Measurements from ENCODE around the gene TPPP. TPM values are rescaled to one million over a fixed set of nuclear protein-coding genes. Genes with fewer than 3 reads are reported as not detected.

Gene TPPP
- total and polyA plus RNA-seq, 2 donors (not counting 1 experiment from before 2014, with no cell fraction given) = 0.06 TPM; not detected in 1

GRCh38 chr5:624118-624950, 68.8 kb downstream of the TPPP start:
- no peaks in the 10 kb centered on the region for H3K79me2 ChIP-seq (ENCODE audit: control insufficient read depth, insufficient read depth, low read length)
- H3K27ac ChIP-seq (ENCODE audit: low read length in 2 of 2) = no peak overlapping the region
- ChIA-PET CTCF (no interaction called here), POLR2A (no interaction called here)
- H3K27ac Mint-ChIP-seq = no peak overlapping the region
- no peaks in the 10 kb centered on the region for H3K9me3 Mint-ChIP-seq (ENCODE audit: insufficient read depth)
- no peaks in the 10 kb centered on the region for H3K4me1 Mint-ChIP-seq
- DNase-seq (no peak), ATAC-seq (ENCODE audit: low read depth) (no peak)
- H3K9me3 ChIP-seq (ENCODE audit: control extremely low read depth in 1 of 3, control insufficient read depth in 2 of 3, insufficient read depth in 1 of 3, low read length in 2 of 3) = no peaks in the 10 kb centered on the region
- WGBS (ENCODE audit: insufficient coverage) = 97% methylated on average over 32 of the region's 38 CpGs
- TF ChIP-seq CTCF (IDR thresholded peaks at IDR 0.05) = no peak
- TF ChIP-seq EZH2 (IDR thresholded peaks at IDR 0.05; ENCODE audit: borderline replicate concordance, insufficient read depth, low read depth, low read length, poor library complexity, severe bottlenecking) = no peak
- H4K20me1 ChIP-seq (ENCODE audit: control insufficient read depth, insufficient read depth, low read length, poor library complexity, severe bottlenecking) = no peaks in the 10 kb centered on the region
- no peaks in the 10 kb centered on the region for H3K27me3 ChIP-seq (replicated peaks in 1 of 4; ENCODE audit: control extremely low read depth in 1 of 4, control insufficient read depth in 3 of 4, insufficient read depth in 4 of 4, low read length in 3 of 4)
- no peak overlapping the region for H2AFZ ChIP-seq (ENCODE audit: insufficient read depth, low read depth, low read length, poor library complexity, severe bottlenecking)
- H3K4me3 Mint-ChIP-seq = no peak overlapping the region
- no peaks in the 10 kb centered on the region for H3K27me3 Mint-ChIP-seq
- no peaks in the 10 kb centered on the region for H3K4me1 ChIP-seq (ENCODE audit: control insufficient read depth in 2 of 2, insufficient read depth in 2 of 2, low read length in 2 of 2)
- H3K4me2 ChIP-seq (replicated peaks; ENCODE audit: low read depth, low read length, poor library complexity, severe bottlenecking) = no peak overlapping the region
- H3K36me3 ChIP-seq (replicated peaks in 1 of 2; ENCODE audit: control extremely low read depth in 1 of 2, control insufficient read depth in 1 of 2, extremely low read depth in 1 of 2, insufficient read depth in 2 of 2, low read length in 1 of 2) = peaks cover 4 to 26% of the 10 kb centered on the region in 2 experiments
- intact Hi-C loops (cut with micrococcal nuclease) = no loop called here
- no peak overlapping the region for H3K9ac ChIP-seq (ENCODE audit: low read length)
- no peak overlapping the region for H3K4me3 ChIP-seq (ENCODE audit: control extremely low read depth in 1 of 5, extremely low read depth in 1 of 5, insufficient read depth in 1 of 5, low read depth in 2 of 5, low read length in 4 of 5)

GRCh38 chr5:623531-623930, 69.6 kb downstream of the TPPP start:
- no peak overlapping the region for H3K4me3 Mint-ChIP-seq
- H3K27ac ChIP-seq (ENCODE audit: low read length in 2 of 2) = no peak overlapping the region
- no peaks in the 10 kb centered on the region for H3K9me3 ChIP-seq (ENCODE audit: control extremely low read depth in 1 of 3, control insufficient read depth in 2 of 3, insufficient read depth in 1 of 3, low read length in 2 of 3)
- no peaks in the 10 kb centered on the region for H3K4me1 Mint-ChIP-seq
- H3K27me3 Mint-ChIP-seq = no peaks in the 10 kb centered on the region
- WGBS (ENCODE audit: insufficient coverage) = 100% methylated on average over 11 of the region's 13 CpGs
- no peak overlapping the region for H3K9ac ChIP-seq (ENCODE audit: low read length)
- H2AFZ ChIP-seq (ENCODE audit: insufficient read depth, low read depth, low read length, poor library complexity, severe bottlenecking) = no peak overlapping the region
- no peaks in the 10 kb centered on the region for H4K20me1 ChIP-seq (ENCODE audit: control insufficient read depth, insufficient read depth, low read length, poor library complexity, severe bottlenecking)
- POLR2A ChIA-PET = no interaction called here
- no peak overlapping the region for H3K27ac Mint-ChIP-seq
- no peak for DNase-seq
- TF ChIP-seq EZH2 (IDR thresholded peaks at IDR 0.05; ENCODE audit: borderline replicate concordance, insufficient read depth, low read depth, low read length, poor library complexity, severe bottlenecking) = no peak
- no peak for TF ChIP-seq CTCF (IDR thresholded peaks at IDR 0.05)
- intact Hi-C loops (cut with micrococcal nuclease) = no loop called here
- H3K4me1 ChIP-seq (ENCODE audit: control insufficient read depth in 2 of 2, insufficient read depth in 2 of 2, low read length in 2 of 2) = no peaks in the 10 kb centered on the region
- no peak overlapping the region for H3K4me2 ChIP-seq (replicated peaks; ENCODE audit: low read depth, low read length, poor library complexity, severe bottlenecking)
- H3K36me3 ChIP-seq (replicated peaks in 1 of 2; ENCODE audit: control extremely low read depth in 1 of 2, control insufficient read depth in 1 of 2, extremely low read depth in 1 of 2, insufficient read depth in 2 of 2, low read length in 1 of 2) = peaks cover 4 to 31% of the 10 kb centered on the region in 2 experiments
- H3K79me2 ChIP-seq (ENCODE audit: control insufficient read depth, insufficient read depth, low read length) = no peaks in the 10 kb centered on the region
- no peak for ATAC-seq (ENCODE audit: low read depth)
- no peak overlapping the region for H3K4me3 ChIP-seq (ENCODE audit: control extremely low read depth in 1 of 5, extremely low read depth in 1 of 5, insufficient read depth in 1 of 5, low read depth in 2 of 5, low read length in 4 of 5)
- CTCF ChIA-PET = no interaction called here
- H3K27me3 ChIP-seq (replicated peaks in 1 of 4; ENCODE audit: control extremely low read depth in 1 of 4, control insufficient read depth in 3 of 4, insufficient read depth in 4 of 4, low read length in 3 of 4) = no peaks in the 10 kb centered on the region
- H3K9me3 Mint-ChIP-seq (ENCODE audit: insufficient read depth) = no peaks in the 10 kb centered on the region

Data from B cell (primary cell).